Measurements from ENCODE around the gene LRRN4CL.

Gene LRRN4CL

GRCh38 chr11:62709247-62710000 is 20.1 kb upstream of the LRRN4CL start:
- peak overlapping the region; percentile 72 for H3K4me3 ChIP-seq (ENCODE audit: low read length)
- TF ChIP-seq CTCF (IDR thresholded peaks at IDR 0.05; ENCODE audit: insufficient read depth, low read depth, low read length, missing control alignments) = peak; percentile 7
- DNase-seq (ENCODE audit: low read depth) = peak; percentile 98

- no peak for TF ChIP-seq CTCF (IDR thresholded peaks at IDR 0.05; ENCODE audit: insufficient read depth, low read depth, low read length, missing control alignments)
- peak; percentile 48 for DNase-seq (ENCODE audit: low read depth)
- H3K4me3 ChIP-seq (ENCODE audit: low read length) = peak overlapping the region; percentile 72
These were observed 19.5 kb upstream of the LRRN4CL start for GRCh38 chr11:62708793-62709192.

DNA sequence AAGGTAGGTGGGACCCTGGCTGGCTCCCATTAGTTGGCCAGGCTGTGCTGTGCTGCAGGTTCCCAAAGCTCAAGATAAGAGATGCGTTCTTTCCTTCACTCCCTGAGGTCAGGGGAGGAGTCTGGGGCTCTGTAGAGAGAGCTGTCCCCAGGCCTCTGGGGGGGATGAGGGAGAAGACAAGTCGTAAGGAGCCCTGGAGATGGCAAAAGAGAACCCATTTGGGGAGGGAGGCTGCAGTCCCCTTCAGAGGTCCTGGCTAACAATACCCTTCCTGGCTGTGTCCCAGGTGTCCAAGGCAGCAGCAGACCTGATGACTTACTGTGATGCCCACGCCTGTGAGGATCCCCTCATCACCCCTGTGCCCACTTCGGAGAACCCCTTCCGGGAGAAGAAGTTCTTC is 19.1 kb upstream of the LRRN4CL start:
- DNase-seq (ENCODE audit: low read depth) = no peak
- no peak for TF ChIP-seq CTCF (IDR thresholded peaks at IDR 0.05; ENCODE audit: insufficient read depth, low read depth, low read length, missing control alignments)
- H3K4me3 ChIP-seq (ENCODE audit: low read length) = peak overlapping the region; percentile 72

GRCh38 chr11:62707277-62707861 is 18.0 kb upstream of the LRRN4CL start, which contains the start of the genes BSCL2 and GNG3:
BSCL2 (minus strand) TSS chr11:62707424; CDS start chr11:62707195, 229 bp downstream.
GNG3 (plus strand) TSS chr11:62707676; CDS start chr11:62708296, 620 bp downstream.
- no peak for DNase-seq (ENCODE audit: low read depth)
- no peak for TF ChIP-seq CTCF (IDR thresholded peaks at IDR 0.05; ENCODE audit: insufficient read depth, low read depth, low read length, missing control alignments)
- H3K4me3 ChIP-seq (ENCODE audit: low read length) = peak within 1 kb of the TSS; percentile 77

DNA sequence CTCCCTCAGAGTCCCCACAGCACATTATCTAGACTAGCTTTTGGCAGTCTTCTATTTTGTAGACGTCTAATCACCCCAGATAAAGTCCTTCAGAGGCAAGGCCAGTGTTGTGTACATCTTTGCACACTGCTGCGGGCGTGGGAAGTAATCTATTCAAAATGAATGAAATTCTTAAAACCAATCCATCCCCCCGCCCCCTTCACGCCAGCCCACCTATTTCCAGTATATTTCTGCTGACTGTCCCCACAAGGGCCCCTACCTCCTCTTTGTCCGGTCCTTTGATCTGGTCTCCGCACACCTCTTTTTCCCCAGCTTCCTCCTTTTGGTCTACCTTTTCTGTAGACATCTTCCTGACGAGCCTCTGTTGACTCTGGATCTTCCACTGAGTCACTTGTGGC is 17.5 kb upstream of the LRRN4CL start:
- TF ChIP-seq CTCF (IDR thresholded peaks at IDR 0.05; ENCODE audit: insufficient read depth, low read depth, low read length, missing control alignments) = no peak
- no peak for DNase-seq (ENCODE audit: low read depth)
- H3K4me3 ChIP-seq (ENCODE audit: low read length) = no peak overlapping the region

GRCh38 chr11:62705880-62706849 is 16.8 kb upstream of the LRRN4CL start:
- DNase-seq (ENCODE audit: low read depth) = peak; percentile 95
- peak overlapping the region; percentile 77 for H3K4me3 ChIP-seq (ENCODE audit: low read length)
- no peak for TF ChIP-seq CTCF (IDR thresholded peaks at IDR 0.05; ENCODE audit: insufficient read depth, low read depth, low read length, missing control alignments)
